ENCODE results near the gene IRF2BPL.

DNA sequence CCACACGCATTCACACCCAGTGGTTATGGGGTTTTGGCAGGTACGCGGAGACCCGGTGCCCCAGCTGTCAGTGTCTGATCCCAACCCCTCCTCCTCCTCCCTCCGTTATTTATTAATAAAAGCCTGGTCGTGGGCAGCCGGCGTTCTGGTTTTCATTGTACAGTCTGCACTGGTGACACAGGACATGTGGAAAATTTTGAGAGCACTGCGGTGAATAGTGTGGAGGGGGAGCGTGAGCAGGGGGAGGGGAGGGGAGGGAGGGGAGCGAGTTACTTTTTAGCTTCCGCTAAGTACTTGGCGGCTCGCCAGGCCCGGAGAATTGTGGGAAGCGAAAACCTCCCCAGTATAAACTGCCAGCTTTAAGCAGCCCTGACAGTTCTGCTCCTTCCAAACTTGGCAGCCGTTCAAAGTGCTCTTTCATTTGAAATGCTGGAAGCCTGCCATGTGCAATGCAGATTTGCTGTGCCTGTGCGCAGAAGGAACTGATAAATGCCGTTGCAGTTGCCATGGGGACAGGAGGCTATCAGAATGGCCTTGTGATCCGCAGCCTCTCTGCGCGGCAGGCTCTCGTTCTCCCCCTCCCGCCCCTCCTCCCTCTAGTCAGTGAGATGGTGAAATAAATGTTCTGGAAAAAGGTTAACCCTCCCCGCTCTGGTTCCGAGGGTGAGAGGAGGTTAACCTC is 11.7 kb upstream of the IRF2BPL start:
- TF ChIP-seq, protein P1, sequence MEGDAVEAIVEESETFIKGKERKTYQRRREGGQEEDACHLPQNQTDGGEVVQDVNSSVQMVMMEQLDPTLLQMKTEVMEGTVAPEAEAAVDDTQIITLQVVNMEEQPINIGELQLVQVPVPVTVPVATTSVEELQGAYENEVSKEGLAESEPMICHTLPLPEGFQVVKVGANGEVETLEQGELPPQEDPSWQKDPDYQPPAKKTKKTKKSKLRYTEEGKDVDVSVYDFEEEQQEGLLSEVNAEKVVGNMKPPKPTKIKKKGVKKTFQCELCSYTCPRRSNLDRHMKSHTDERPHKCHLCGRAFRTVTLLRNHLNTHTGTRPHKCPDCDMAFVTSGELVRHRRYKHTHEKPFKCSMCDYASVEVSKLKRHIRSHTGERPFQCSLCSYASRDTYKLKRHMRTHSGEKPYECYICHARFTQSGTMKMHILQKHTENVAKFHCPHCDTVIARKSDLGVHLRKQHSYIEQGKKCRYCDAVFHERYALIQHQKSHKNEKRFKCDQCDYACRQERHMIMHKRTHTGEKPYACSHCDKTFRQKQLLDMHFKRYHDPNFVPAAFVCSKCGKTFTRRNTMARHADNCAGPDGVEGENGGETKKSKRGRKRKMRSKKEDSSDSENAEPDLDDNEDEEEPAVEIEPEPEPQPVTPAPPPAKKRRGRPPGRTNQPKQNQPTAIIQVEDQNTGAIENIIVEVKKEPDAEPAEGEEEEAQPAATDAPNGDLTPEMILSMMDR (IDR thresholded peaks at IDR 0.05; ENCODE audit: low read depth, low read length) = no peak
- no peak for TF ChIP-seq EZH2phosphoT487 (IDR thresholded peaks at IDR 0.05; ENCODE audit: low read depth)
